HEK293 (cell line): Measurements from ENCODE around the gene ZNF546.
A peak's percentile ranks its signal among the peaks of the same experiment; 100 is the strongest.

Experiments used
- CTCF ChIA-PET: fragments of 350-600 bp; formaldehyde crosslinking; extraction: SDS; loops from one replicate; lab custom pipeline; 2021; ENCODE audit warnings: antibody characterized with exemption; lab: Yijun Ruan, JAX
- POLR2A ChIA-PET: fragments of 300-600 bp; formaldehyde crosslinking; extraction: SDS; loops from one replicate; lab custom pipeline; 2020; ENCODE audit warnings: antibody characterized with exemption, inconsistent platforms; lab: Yijun Ruan, JAX
- H3K27ac ChIP-seq: fragments of 200-500 bp; sonication (Bioruptor generic); 2 replicates; pipeline ENCODE4 v1.5.1; 2014; ENCODE audit warnings: low read depth, low read length, control low read depth, inconsistent platforms; ENCODE audit errors: extremely low read depth
- H3K36me3 ChIP-seq, 2 experiments: fragments of 200-500 bp in 1 of 2; sonication (Bioruptor generic) in 1 of 2; 1 replicate in 1 of 2; 2 replicates in 1 of 2; pipeline ENCODE4 v1.5.1; 2014 to 2017; ENCODE audit warnings: inconsistent platforms in 2 of 2, low read length in 2 of 2; ENCODE audit not compliant: control insufficient read depth in 2 of 2, insufficient read depth in 1 of 2
- H3K4me1 ChIP-seq: fragments of 200-500 bp; sonication (Bioruptor generic); 2 replicates; pipeline ENCODE4 v1.5.1; 2014; ENCODE audit warnings: mild to moderate bottlenecking, low read length, inconsistent platforms; ENCODE audit not compliant: control insufficient read depth, insufficient read depth
- H3K4me3 ChIP-seq: 2 replicates; pipeline ENCODE4 v1.5.1; 2011; ENCODE audit warnings: low read depth, mild to moderate bottlenecking, control low read depth, low read length, moderate library complexity
- H3K9me3 ChIP-seq: fragments of 200-500 bp; sonication (Bioruptor generic); 2 replicates; pipeline ENCODE4 v1.5.1; 2014; ENCODE audit warnings: low read depth, low read length, inconsistent platforms; ENCODE audit not compliant: control insufficient read depth, insufficient read depth
- BCL11B ChIP-seq: fragments of 450-650 bp; formaldehyde crosslinking; IDR thresholded peaks from 2 replicates; pipeline ENCODE4 v1.5.1; 2016; ENCODE audit warnings: low read depth, missing biosample characterization, missing genetic modification characterization
- KLF1 ChIP-seq: fragments of 450-650 bp; formaldehyde crosslinking; IDR thresholded peaks from 2 replicates; pipeline ENCODE4 v1.5.1; 2016; ENCODE audit warnings: missing biosample characterization, missing genetic modification characterization
- YY1 ChIP-seq: fragments of 450-650 bp; formaldehyde crosslinking; IDR thresholded peaks from 2 replicates; pipeline ENCODE4 v1.5.1; 2018; ENCODE audit warnings: missing biosample characterization, missing genetic modification characterization
- YY2 ChIP-seq: fragments of 450-650 bp; formaldehyde crosslinking; IDR thresholded peaks from 2 replicates; pipeline ENCODE4 v1.5.1; 2016; ENCODE audit warnings: missing biosample characterization, missing genetic modification characterization
- ZBTB48 ChIP-seq: fragments of 450-650 bp; formaldehyde crosslinking; IDR thresholded peaks from 2 replicates; pipeline ENCODE4 v1.5.1; 2016; ENCODE audit warnings: missing biosample characterization, missing genetic modification characterization
- ZBTB8A ChIP-seq: fragments of 450-650 bp; formaldehyde crosslinking; IDR thresholded peaks from 2 replicates; pipeline ENCODE4 v1.5.1; 2016; ENCODE audit warnings: missing biosample characterization, missing genetic modification characterization
- ZFP3 ChIP-seq: fragments of 450-650 bp; formaldehyde crosslinking; IDR thresholded peaks from 2 replicates; pipeline ENCODE4 v1.5.1; 2016; ENCODE audit warnings: low read depth, missing biosample characterization, missing genetic modification characterization
- ZFP37 ChIP-seq: fragments of 450-650 bp; formaldehyde crosslinking; IDR thresholded peaks from 2 replicates; pipeline ENCODE4 v1.5.1; 2016; ENCODE audit warnings: missing biosample characterization, missing genetic modification characterization
- ZNF155 ChIP-seq: fragments of 450-650 bp; formaldehyde crosslinking; IDR thresholded peaks from 2 replicates; pipeline ENCODE4 v1.5.1; 2016; ENCODE audit warnings: missing biosample characterization, missing genetic modification characterization
- ZNF2 ChIP-seq: fragments of 450-650 bp; formaldehyde crosslinking; IDR thresholded peaks from 2 replicates; pipeline ENCODE4 v1.5.1; 2016; ENCODE audit warnings: missing biosample characterization, missing genetic modification characterization
- ZNF24 ChIP-seq: fragments of 450-650 bp; formaldehyde crosslinking; IDR thresholded peaks from 2 replicates; pipeline ENCODE4 v1.5.1; 2016; ENCODE audit warnings: missing biosample characterization, missing genetic modification characterization
- ZNF335 ChIP-seq: fragments of 450-650 bp; formaldehyde crosslinking; conservative IDR thresholded peaks from 2 replicates; pipeline ENCODE4 v1.5.1; 2016; ENCODE audit warnings: missing biosample characterization, missing genetic modification characterization
- ZNF350 ChIP-seq: fragments of 450-650 bp; formaldehyde crosslinking; IDR thresholded peaks from 2 replicates; pipeline ENCODE4 v1.5.0; 2017; ENCODE audit warnings: missing biosample characterization, mild to moderate bottlenecking, missing genetic modification characterization
- ZNF354C ChIP-seq: fragments of 450-650 bp; formaldehyde crosslinking; IDR thresholded peaks from 2 replicates; pipeline ENCODE4 v1.5.1; 2016; ENCODE audit warnings: missing biosample characterization, missing genetic modification characterization, low read depth, borderline replicate concordance
- ZNF391 ChIP-seq: fragments of 450-650 bp; formaldehyde crosslinking; IDR thresholded peaks from 2 replicates; pipeline ENCODE4 v1.5.1; 2016; ENCODE audit warnings: low read depth, missing biosample characterization, missing genetic modification characterization, borderline replicate concordance
- ZNF501 ChIP-seq: fragments of 450-650 bp; formaldehyde crosslinking; IDR thresholded peaks from 2 replicates; pipeline ENCODE4 v1.5.1; 2016; ENCODE audit warnings: missing biosample characterization, missing genetic modification characterization
- ZNF560 ChIP-seq: fragments of 450-650 bp; formaldehyde crosslinking; IDR thresholded peaks from 2 replicates; pipeline ENCODE4 v1.5.1; 2017; ENCODE audit warnings: missing biosample characterization, missing genetic modification characterization, borderline replicate concordance
- ZNF585B ChIP-seq: fragments of 450-650 bp; formaldehyde crosslinking; IDR thresholded peaks from 2 replicates; pipeline ENCODE4 v1.5.1; 2016; ENCODE audit warnings: missing biosample characterization, missing genetic modification characterization
- ZNF623 ChIP-seq: fragments of 450-650 bp; formaldehyde crosslinking; IDR thresholded peaks from 2 replicates; pipeline ENCODE4 v1.5.1; 2016; ENCODE audit warnings: missing biosample characterization, missing genetic modification characterization
- ZNF701 ChIP-seq: fragments of 450-650 bp; formaldehyde crosslinking; IDR thresholded peaks from 2 replicates; pipeline ENCODE4 v1.5.1; 2016; ENCODE audit warnings: missing biosample characterization, missing genetic modification characterization
- ZNF768 ChIP-seq: fragments of 450-650 bp; formaldehyde crosslinking; IDR thresholded peaks from 2 replicates; pipeline ENCODE4 v1.5.1; 2018; ENCODE audit warnings: missing biosample characterization, mild to moderate bottlenecking, missing genetic modification characterization
- ZNF843 ChIP-seq: fragments of 450-650 bp; formaldehyde crosslinking; IDR thresholded peaks from 2 replicates; pipeline ENCODE4 v1.5.1; 2016; ENCODE audit warnings: missing biosample characterization, missing genetic modification characterization
- TF ChIP-seq, protein P1 (sequence below): fragments of 450-650 bp; formaldehyde crosslinking; IDR thresholded peaks from 2 replicates; pipeline ENCODE4 v1.5.1; 2016; ENCODE audit warnings: missing biosample characterization, missing genetic modification characterization
- TF ChIP-seq, protein P2 (sequence below): fragments of 450-650 bp; formaldehyde crosslinking; IDR thresholded peaks from 2 replicates; pipeline ENCODE4 v1.5.1; 2016; ENCODE audit warnings: missing biosample characterization, missing genetic modification characterization
- TF ChIP-seq, protein P3 (sequence below): fragments of 450-650 bp; formaldehyde crosslinking; IDR thresholded peaks from 2 replicates; pipeline ENCODE4 v1.5.1; 2016; ENCODE audit warnings: missing biosample characterization, missing genetic modification characterization
- TF ChIP-seq, protein P4 (sequence below): fragments of 450-650 bp; formaldehyde crosslinking; IDR thresholded peaks from 2 replicates; pipeline ENCODE4 v1.5.1; 2017; ENCODE audit warnings: missing biosample characterization, missing genetic modification characterization
- TF ChIP-seq, protein P5 (sequence below): IDR thresholded peaks from 2 replicates; pipeline ENCODE4 v1.6.1; 2011; ENCODE audit warnings: mild to moderate bottlenecking, low read depth, low read length, borderline replicate concordance

Gene ZNF546

DNA sequence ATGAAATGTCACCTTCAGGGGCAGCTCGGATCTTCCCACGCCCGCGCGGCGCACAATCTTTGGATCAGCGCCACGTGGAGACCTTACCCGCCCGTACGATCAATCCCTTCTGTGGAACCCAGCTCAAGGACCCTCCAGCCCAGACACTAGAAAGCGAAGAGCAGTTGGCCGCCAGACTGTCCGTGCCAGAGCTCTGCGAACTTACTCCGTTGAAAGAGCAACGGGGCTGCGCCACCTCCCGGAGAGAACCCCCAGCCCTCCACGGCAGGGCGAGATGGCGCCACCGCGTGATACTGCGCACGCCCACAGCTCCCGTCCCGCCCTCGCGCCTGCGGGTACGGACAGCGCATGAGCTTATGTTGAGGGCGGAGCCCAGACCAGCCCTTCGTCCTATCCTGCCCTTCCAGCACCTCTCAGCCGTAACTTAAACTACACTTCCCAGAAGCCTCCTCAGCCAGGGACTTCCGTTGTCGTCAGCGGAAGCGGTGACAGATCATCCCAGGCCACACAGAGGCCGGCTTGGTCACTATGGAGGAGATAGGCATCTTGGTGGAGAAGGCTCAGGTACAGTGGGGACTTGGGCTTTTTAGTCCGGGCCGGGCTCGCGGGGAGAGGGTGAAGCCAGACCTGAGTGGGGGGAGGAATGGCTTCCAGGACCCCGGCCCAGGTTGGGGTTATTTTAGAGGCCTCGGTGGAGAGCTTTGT lies 26.0 kb upstream of the ZNF546 start, which contains the start of gene PSMC4 (continued):
- TF ChIP-seq YY2 (tag by site-specific recombination) (peak; percentile 83), ZNF155 (tag by site-specific recombination) (no peak), ZBTB8A (tag by site-specific recombination) (peak; percentile 66), ZNF391 (tag by site-specific recombination) (peak; percentile 89; the same call in 1 of the 2 replicates), YY1 (tag by site-specific recombination) (peak; percentile 35; the same call in 1 of the 2 replicates), ZNF701 (tag by site-specific recombination) (no peak)

DNA sequence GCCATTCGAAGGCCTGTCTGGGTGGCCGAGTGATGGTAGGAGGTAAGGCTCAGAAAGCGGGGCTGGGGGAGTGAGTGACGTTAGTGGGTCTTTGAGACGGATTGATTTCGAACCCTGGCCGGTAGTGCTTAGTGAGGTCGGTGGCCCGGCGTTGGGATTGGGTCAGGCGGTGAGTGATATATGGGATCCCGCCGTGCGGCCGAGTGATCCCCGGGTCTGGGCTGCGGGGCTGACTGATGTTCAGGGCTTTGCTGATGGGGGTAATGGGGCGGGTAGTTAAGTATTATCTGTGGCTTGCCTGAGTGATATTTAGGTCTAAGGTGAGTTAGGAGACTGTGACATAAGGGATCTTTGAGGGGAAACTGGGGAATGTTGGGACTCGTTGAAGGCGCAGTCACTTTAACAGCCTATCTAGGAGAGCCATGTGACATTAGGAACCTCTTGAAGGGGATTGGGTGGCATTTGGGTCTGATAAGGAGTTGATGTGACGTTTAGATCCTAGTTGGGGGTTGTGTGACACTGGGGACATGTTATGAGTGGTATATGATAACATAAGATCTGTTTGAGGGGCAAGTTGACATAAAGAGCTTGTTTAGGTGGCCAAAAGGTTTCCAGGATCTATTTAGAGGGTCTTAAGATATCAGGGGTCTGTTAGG lies 25.4 kb upstream of the ZNF546 start:
- ChIA-PET CTCF (interaction anchor here (0.6 to 4.0 kb wide), 30 partner anchors 10 to 298 kb away, joined by 3 to 49 read pairs (median 6); partner anchors contain the start of genes FBL and ZNF546), POLR2A (interaction anchor here (0.9 to 2.3 kb wide), 27 partner anchors 9 to 536 kb away, joined by 3 to 49 read pairs (median 8); partner anchors contain the start of genes DYRK1B, FBL, RPS16 and ZNF546)
- H3K4me1 ChIP-seq, result peaks cover 14% of the 10 kb centered on the region
- peak overlapping the region; percentile 35 for H3K27ac ChIP-seq
- H3K36me3 ChIP-seq, result peaks cover 41 to 53% of the 10 kb centered on the region in 2 experiments
- no peaks in the 10 kb centered on the region for H3K9me3 ChIP-seq
- H3K4me3 ChIP-seq, result peak overlapping the region; percentile 66
- TF ChIP-seq ZNF24 (0 out of 2 replicates have a peak, but pooled peaks have one; percentile 40), ZNF843 (tag by site-specific recombination) (0 out of 2 replicates have a peak, but pooled peaks have one; percentile 5), ZNF623 (tag by site-specific recombination) (0 out of 2 replicates have a peak, but pooled peaks have one; percentile 16), ZNF335 (tag by site-specific recombination) (peak; percentile 80), ZFP3 (tag by site-specific recombination) (peak; percentile 47; the same call in 1 of the 2 replicates), ZNF585B (tag by site-specific recombination) (no peak), ZNF501 (tag by site-specific recombination) (peak; percentile 22), ZNF354C (tag by site-specific recombination) (no peak), ZNF350 (tag by site-specific recombination) (no peak), ZFP37 (tag by site-specific recombination) (peak; percentile 80), ZNF2 (tag by site-specific recombination) (peak; percentile 19), ZNF768 (tag by site-specific recombination) (peak; percentile 6; the same call in 1 of the 2 replicates), ZNF560 (0 out of 2 replicates have a peak, but pooled peaks have one; percentile 2), ZBTB48 (tag by site-specific recombination) (peak; percentile 67; the same call in 1 of the 2 replicates), BCL11B (tag by site-specific recombination) (peak; percentile 73; the same call in 1 of the 2 replicates), KLF1 (tag by site-specific recombination) (no peak)
- TF ChIP-seq, protein P1, sequence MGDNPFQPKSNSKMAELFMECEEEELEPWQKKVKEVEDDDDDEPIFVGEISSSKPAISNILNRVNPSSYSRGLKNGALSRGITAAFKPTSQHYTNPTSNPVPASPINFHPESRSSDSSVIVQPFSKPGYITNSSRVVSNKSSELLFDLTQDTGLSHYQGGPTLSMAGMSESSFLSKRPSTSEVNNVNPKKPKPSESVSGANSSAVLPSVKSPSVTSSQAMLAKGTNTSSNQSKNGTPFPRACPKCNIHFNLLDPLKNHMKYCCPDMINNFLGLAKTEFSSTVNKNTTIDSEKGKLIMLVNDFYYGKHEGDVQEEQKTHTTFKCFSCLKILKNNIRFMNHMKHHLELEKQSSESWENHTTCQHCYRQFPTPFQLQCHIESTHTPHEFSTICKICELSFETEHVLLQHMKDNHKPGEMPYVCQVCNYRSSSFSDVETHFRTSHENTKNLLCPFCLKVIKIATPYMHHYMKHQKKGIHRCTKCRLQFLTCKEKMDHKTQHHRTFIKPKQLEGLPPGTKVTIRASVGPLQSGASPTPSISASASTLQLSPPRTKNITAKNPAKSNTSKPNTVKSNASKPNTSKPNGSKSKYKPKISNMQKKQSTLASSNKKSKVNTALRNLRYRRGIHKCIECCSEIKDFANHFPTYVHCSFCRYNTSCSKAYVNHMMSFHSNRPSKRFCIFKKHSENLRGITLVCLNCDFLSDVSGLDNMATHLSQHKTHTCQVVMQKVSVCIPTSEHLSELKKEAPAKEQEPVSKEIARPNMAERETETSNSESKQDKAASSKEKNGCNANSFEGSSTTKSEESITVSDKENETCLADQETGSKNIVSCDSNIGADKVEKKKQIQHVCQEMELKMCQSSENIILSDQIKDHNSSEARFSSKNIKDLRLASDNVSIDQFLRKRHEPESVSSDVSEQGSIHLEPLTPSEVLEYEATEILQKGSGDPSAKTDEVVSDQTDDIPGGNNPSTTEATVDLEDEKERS (tag by site-specific recombination), result 0 out of 2 replicates have a peak, but pooled peaks have one; percentile 69
- TF ChIP-seq, protein P2, sequence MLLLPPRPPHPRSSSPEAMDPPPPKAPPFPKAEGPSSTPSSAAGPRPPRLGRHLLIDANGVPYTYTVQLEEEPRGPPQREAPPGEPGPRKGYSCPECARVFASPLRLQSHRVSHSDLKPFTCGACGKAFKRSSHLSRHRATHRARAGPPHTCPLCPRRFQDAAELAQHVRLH (tag by site-specific recombination), result peak; percentile 52; the same call in 1 of the 2 replicates
- TF ChIP-seq, protein P3, sequence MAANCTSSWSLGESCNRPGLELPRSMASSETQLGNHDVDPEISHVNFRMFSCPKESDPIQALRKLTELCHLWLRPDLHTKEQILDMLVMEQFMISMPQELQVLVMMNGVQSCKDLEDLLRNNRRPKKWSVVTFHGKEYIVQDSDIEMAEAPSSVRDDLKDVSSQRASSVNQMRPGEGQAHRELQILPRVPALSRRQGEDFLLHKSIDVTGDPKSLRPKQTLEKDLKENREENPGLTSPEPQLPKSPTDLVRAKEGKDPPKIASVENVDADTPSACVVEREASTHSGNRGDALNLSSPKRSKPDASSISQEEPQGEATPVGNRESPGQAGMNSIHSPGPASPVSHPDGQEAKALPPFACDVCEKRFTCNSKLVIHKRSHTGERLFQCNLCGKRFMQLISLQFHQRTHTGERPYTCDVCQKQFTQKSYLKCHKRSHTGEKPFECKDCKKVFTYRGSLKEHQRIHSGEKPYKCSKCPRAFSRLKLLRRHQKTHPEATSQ (tag by site-specific recombination), result 0 out of 2 replicates have a peak, but pooled peaks have one; percentile 43
- TF ChIP-seq, protein P4, sequence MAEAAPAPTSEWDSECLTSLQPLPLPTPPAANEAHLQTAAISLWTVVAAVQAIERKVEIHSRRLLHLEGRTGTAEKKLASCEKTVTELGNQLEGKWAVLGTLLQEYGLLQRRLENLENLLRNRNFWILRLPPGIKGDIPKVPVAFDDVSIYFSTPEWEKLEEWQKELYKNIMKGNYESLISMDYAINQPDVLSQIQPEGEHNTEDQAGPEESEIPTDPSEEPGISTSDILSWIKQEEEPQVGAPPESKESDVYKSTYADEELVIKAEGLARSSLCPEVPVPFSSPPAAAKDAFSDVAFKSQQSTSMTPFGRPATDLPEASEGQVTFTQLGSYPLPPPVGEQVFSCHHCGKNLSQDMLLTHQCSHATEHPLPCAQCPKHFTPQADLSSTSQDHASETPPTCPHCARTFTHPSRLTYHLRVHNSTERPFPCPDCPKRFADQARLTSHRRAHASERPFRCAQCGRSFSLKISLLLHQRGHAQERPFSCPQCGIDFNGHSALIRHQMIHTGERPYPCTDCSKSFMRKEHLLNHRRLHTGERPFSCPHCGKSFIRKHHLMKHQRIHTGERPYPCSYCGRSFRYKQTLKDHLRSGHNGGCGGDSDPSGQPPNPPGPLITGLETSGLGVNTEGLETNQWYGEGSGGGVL (tag by site-specific recombination), result 0 out of 2 replicates have a peak, but pooled peaks have one; percentile 8
- TF ChIP-seq, protein P5, sequence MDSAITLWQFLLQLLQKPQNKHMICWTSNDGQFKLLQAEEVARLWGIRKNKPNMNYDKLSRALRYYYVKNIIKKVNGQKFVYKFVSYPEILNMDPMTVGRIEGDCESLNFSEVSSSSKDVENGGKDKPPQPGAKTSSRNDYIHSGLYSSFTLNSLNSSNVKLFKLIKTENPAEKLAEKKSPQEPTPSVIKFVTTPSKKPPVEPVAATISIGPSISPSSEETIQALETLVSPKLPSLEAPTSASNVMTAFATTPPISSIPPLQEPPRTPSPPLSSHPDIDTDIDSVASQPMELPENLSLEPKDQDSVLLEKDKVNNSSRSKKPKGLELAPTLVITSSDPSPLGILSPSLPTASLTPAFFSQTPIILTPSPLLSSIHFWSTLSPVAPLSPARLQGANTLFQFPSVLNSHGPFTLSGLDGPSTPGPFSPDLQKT, result no peak
